Measurements from ENCODE around the gene TMEM106C. TPM values are rescaled to one million over a fixed set of nuclear protein-coding genes. Genes with fewer than 3 reads are reported as not detected.

Gene TMEM106C
- total RNA-seq, 6 experiments from 2014 or later = 87.8 to 123 (median 107) TPM

DNA sequence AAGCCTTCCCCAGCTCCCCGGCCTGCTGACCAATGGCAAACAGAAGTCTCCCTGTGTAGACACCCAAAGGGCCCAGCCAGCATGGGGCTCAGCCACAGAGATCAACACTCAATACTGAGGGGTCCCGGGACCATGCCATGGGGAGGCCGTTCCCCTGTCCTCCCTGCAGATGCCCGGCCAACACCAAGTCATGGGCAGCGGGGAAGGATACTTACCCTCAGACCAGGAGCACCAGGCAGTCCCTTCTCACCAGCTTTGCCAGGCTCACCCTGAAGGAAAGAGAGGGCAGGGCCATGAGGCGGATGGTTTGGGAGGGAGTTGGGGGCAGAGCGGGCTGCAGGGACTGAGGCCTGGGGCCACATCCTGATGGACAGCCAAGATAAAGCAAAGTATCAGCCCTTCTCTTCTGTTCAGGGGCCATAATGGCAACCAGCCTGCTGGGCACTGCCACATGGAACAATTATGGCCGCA lies 21.0 kb downstream of the TMEM106C start:
- H3K27me3 Mint-ChIP-seq (ENCODE audit: insufficient read depth) = peaks cover 46% of the 10 kb centered on the region
- H3K4me1 Mint-ChIP-seq (ENCODE audit: low read depth) = peaks cover 14% of the 10 kb centered on the region; the same call in 1 of the 2 replicates
- H3K36me3 Mint-ChIP-seq (ENCODE audit: low read depth) = no peaks in the 10 kb centered on the region
- H3K9me3 Mint-ChIP-seq = no peaks in the 10 kb centered on the region
- no peak overlapping the region for H3K27ac Mint-ChIP-seq
- DNase-seq = no peak
- TF ChIP-seq, protein P1, sequence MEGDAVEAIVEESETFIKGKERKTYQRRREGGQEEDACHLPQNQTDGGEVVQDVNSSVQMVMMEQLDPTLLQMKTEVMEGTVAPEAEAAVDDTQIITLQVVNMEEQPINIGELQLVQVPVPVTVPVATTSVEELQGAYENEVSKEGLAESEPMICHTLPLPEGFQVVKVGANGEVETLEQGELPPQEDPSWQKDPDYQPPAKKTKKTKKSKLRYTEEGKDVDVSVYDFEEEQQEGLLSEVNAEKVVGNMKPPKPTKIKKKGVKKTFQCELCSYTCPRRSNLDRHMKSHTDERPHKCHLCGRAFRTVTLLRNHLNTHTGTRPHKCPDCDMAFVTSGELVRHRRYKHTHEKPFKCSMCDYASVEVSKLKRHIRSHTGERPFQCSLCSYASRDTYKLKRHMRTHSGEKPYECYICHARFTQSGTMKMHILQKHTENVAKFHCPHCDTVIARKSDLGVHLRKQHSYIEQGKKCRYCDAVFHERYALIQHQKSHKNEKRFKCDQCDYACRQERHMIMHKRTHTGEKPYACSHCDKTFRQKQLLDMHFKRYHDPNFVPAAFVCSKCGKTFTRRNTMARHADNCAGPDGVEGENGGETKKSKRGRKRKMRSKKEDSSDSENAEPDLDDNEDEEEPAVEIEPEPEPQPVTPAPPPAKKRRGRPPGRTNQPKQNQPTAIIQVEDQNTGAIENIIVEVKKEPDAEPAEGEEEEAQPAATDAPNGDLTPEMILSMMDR (IDR thresholded peaks at IDR 0.05) = no peak
- no peak overlapping the region for H3K4me3 Mint-ChIP-seq

DNA sequence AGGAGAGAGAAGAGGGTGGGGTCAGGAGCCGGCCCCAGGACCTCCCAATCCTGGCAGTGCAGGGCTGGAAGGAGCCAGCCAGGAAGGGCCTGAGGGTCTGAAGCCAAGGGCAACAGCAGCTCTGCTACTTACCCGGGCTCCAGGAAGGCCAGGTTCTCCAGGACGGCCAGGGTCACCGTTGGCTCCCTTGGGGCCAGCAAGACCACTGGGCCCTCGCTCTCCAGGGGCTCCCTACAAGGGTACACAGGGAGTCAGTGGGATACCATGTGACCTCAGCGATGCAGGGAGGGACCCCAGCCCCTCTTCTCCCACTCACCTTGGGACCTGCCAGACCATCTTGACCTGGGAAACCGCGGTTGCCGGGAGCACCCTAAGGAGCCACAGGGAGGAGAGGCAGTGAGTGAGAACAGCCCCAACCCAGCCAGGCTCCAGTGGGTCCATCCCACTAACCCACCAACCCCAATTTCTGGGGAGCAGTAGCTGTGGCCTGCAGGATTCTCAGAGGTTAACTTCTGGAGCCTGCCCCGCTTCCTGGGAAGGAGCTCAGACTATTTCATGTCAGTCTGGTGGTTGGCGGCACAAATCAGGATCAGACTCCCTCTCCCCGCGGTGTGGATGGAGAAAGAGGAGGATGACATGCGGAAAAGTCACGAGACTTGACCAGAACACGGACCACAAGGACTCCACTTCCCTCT lies 22.3 kb downstream of the TMEM106C start:
- no peak overlapping the region for H3K27ac Mint-ChIP-seq
- no peaks in the 10 kb centered on the region for H3K36me3 Mint-ChIP-seq (ENCODE audit: low read depth)
- no peak for DNase-seq
- H3K27me3 Mint-ChIP-seq (ENCODE audit: insufficient read depth) = peaks cover 43% of the 10 kb centered on the region
- TF ChIP-seq, protein P1 (IDR thresholded peaks at IDR 0.05) = no peak
- no peak overlapping the region for H3K4me3 Mint-ChIP-seq
- H3K4me1 Mint-ChIP-seq (ENCODE audit: low read depth) = peaks cover 14% of the 10 kb centered on the region; the same call in 1 of the 2 replicates
- H3K9me3 Mint-ChIP-seq = no peaks in the 10 kb centered on the region

DNA sequence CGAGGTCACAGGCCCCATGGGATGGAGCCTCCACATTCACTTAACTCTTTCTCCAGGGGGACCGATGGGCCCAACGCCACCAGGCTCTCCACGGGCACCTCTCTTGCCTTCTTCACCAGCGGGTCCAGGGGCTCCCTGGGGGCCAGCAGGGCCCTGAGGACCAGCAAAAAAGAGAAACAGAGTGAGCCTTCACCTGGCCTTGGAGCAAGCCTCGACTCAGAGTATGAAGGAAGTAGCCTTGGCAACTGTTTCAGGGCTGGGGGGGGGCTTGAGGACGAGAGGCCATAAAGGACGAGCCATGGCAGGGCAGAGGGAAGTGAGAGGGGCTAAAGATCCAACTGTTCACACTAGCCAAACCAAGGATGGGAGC lies 22.9 kb downstream of the TMEM106C start:
- no peak overlapping the region for H3K27ac Mint-ChIP-seq
- H3K27me3 Mint-ChIP-seq (ENCODE audit: insufficient read depth) = peaks cover 43% of the 10 kb centered on the region
- no peaks in the 10 kb centered on the region for H3K36me3 Mint-ChIP-seq (ENCODE audit: low read depth)
- H3K9me3 Mint-ChIP-seq = no peaks in the 10 kb centered on the region
- peaks cover 14% of the 10 kb centered on the region; the same call in 1 of the 2 replicates for H3K4me1 Mint-ChIP-seq (ENCODE audit: low read depth)
- H3K4me3 Mint-ChIP-seq = no peak overlapping the region
- DNase-seq = no peak
- TF ChIP-seq, protein P1 (IDR thresholded peaks at IDR 0.05) = no peak

DNA sequence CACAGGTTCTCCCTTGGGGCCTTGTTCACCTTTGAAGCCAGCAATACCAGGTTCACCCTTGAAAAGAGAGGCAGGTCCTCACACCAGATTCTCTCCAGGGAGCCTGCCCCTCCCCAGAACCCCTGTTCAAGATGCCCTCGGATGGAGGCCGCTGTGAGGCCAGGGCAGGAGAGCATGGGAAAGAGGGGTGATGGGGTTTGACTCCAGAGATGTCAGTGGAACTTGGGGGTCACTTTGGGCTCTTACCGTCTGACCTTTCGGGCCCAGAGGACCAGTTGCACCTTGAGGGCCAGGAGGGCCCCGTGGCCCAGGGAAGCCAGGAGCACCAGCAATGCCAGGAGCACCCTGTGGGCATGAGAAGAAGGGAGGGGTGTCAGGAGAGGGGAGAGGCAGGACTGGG lies 23.4 kb downstream of the TMEM106C start:
- Mint-ChIP-seq H3K27me3 (ENCODE audit: insufficient read depth) (peaks cover 47% of the 10 kb centered on the region), H3K27ac (no peak overlapping the region), H3K4me1 (ENCODE audit: low read depth) (peaks cover 14% of the 10 kb centered on the region; the same call in 1 of the 2 replicates), H3K36me3 (ENCODE audit: low read depth) (no peaks in the 10 kb centered on the region), H3K4me3 (no peak overlapping the region), H3K9me3 (no peaks in the 10 kb centered on the region)
- no peak for DNase-seq
- TF ChIP-seq, protein P1 (IDR thresholded peaks at IDR 0.05) = no peak

DNA sequence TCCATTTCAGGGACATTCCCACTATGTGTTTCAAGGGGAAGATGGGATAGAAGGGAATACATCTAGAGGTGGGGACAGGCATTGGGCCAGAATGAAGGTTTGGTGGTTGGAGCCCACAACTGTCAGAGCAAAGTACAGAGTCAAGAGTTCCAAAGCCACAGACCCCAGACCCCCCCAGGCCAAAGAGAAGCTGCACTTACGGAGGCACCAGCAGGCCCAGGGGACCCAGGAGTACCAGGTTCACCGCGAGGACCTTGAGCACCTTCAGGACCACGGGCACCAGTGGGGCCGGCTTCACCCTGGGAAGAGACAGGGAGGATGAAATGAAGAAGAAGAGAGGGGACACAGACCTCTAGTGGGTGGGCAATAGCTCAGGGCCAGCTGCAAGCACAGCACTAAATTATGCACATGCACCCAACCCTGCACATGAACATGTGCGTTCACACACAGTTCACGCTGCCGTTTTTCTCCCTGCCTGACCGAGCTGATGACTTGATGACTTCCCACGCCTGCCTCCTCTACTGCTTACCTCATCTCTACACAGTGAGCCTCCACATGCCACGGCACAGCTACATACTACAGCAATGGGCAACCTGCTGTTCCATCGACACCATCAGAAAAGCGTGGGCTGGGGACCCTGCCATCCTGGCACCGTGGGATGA lies 24.1 kb downstream of the TMEM106C start:
- no peak for DNase-seq
- TF ChIP-seq, protein P1 (IDR thresholded peaks at IDR 0.05) = no peak

More for the DNA sequence above, 24.1 kb downstream of the TMEM106C start:
- H3K4me1 Mint-ChIP-seq (ENCODE audit: low read depth) = peaks cover 14% of the 10 kb centered on the region; the same call in 1 of the 2 replicates
- H3K4me3 Mint-ChIP-seq = peak overlapping the region; percentile 26; the same call in 1 of the 2 replicates
- H3K27me3 Mint-ChIP-seq (ENCODE audit: insufficient read depth) = peaks cover 41% of the 10 kb centered on the region
- no peaks in the 10 kb centered on the region for H3K9me3 Mint-ChIP-seq
- no peak overlapping the region for H3K27ac Mint-ChIP-seq
- H3K36me3 Mint-ChIP-seq (ENCODE audit: low read depth) = no peaks in the 10 kb centered on the region

All from HFFc6 (cell line).